A549 (cell line): ENCODE measurements around the gene SLC35B2. TPM values are rescaled to one million over a fixed set of nuclear protein-coding genes. Genes with fewer than 3 reads are reported as not detected.

Experiments used
- ATAC-seq, 2 experiments: fragments of 200-7000 bp in 1 of 2; fragments of >200 bp in 1 of 2; cut with Nextera tagmentation in 1 of 2; cut with Tn5 transposase in 1 of 2; 3 replicates each; pipeline versions ENCODE4 v1.8.0 to v1.9.1; 2018 to 2020; ENCODE audit warnings: mild to moderate bottlenecking in 1 of 2, moderate library complexity in 1 of 2
- CTCF ChIA-PET: fragments of 300-600 bp; sonication (Branson Sonifier 250); formaldehyde crosslinking; extraction: SDS; loops from one replicate; lab custom pipeline; 2021; ENCODE audit warnings: antibody characterized with exemption, inconsistent platforms; lab: Yijun Ruan, JAX
- POLR2A ChIA-PET: fragments of 350-600 bp; formaldehyde crosslinking; extraction: SDS; loops from one replicate; lab custom pipeline; 2021; ENCODE audit warnings: antibody characterized with exemption, inconsistent platforms; lab: Yijun Ruan, JAX
- DNase-seq, 2 experiments: peaks; one replicate each; pipeline versions ENCODE4 v3.0.0 to v3.0.0-alpha.2; 2011 to 2016; ENCODE audit warnings: low read depth in 1 of 2, low spot score in 1 of 2
- FAIRE-seq: peaks from 2 replicates; lab custom pipeline; 2011; peaks lifted over from hg19 to GRCh38; lab: Jason Lieb, UNC
- H3K27ac ChIP-seq, 2 experiments: fragments of >200 bp; sonication (Bioruptor Twin); formaldehyde crosslinking; 3 replicates each; pipeline ENCODE4 v1.5.1; 2016 to 2017
- H3K4me1 ChIP-seq: fragments of >200 bp; sonication (Bioruptor Twin); formaldehyde crosslinking; 3 replicates; pipeline ENCODE4 v1.6.1; 2016
- H3K4me2 ChIP-seq: fragments of >200 bp; sonication (Bioruptor Twin); formaldehyde crosslinking; 3 replicates; pipeline ENCODE4 v1.6.1; 2016
- H3K4me3 ChIP-seq: fragments of >200 bp; sonication (Bioruptor Twin); formaldehyde crosslinking; 3 replicates; pipeline ENCODE4 v1.5.1; 2016
- H3K9me3 ChIP-seq: fragments of >200 bp; sonication (Bioruptor Twin); formaldehyde crosslinking; 3 replicates; pipeline ENCODE4 v1.6.1; 2016
- BHLHE40 ChIP-seq: IDR thresholded peaks from 2 replicates; pipeline ENCODE4 v1.6.1; 2012; ENCODE audit warnings: low read depth, low read length, inconsistent platforms
- CEBPB ChIP-seq, 2 experiments: fragments of >200 bp in 1 of 2; sonication (Bioruptor Twin) in 1 of 2; formaldehyde crosslinking in 1 of 2; IDR thresholded peaks; 2 replicates each; pipeline ENCODE4 v1.6.1; 2012 to 2016
- CHD2 ChIP-seq: fragments of 150-350 bp; IDR thresholded peaks from 2 replicates; pipeline ENCODE4 v1.6.1; 2014; ENCODE audit warnings: low read length; ENCODE audit not compliant: partially characterized antibody
- CHD4 ChIP-seq: fragments of 200-600 bp; sonication (generic); IDR thresholded peaks from 2 replicates; pipeline ENCODE4 v1.6.1; 2016; ENCODE audit warnings: antibody characterized with exemption, mild to moderate bottlenecking, borderline replicate concordance
- EHMT2 ChIP-seq: fragments of 200-600 bp; sonication (generic); IDR thresholded peaks from 2 replicates; pipeline ENCODE4 v1.6.1; 2016; ENCODE audit warnings: antibody characterized with exemption, low read depth, mild to moderate bottlenecking, moderate library complexity
- FOSL2 ChIP-seq, 2 experiments: fragments of 450-650 bp in 1 of 2; fragments of >200 bp in 1 of 2; sonication (Bioruptor Twin) in 1 of 2; formaldehyde crosslinking; IDR thresholded peaks; 2 replicates each; pipeline versions ENCODE4 v1.5.0 to v1.6.1; 2016 to 2020; ENCODE audit warnings: mild to moderate bottlenecking in 1 of 2, moderate library complexity in 1 of 2
- FOXS1 ChIP-seq: fragments of 250-450 bp; sonication (Bioruptor Pico); IDR thresholded peaks from 2 replicates; pipeline ENCODE4 v1.5.0; 2020; ENCODE audit warnings: mild to moderate bottlenecking, moderate library complexity
- GATA3 ChIP-seq: IDR thresholded peaks from 2 replicates; pipeline ENCODE4 v1.6.1; 2012; ENCODE audit warnings: borderline replicate concordance
- HES2 ChIP-seq: fragments of >200 bp; sonication (Bioruptor Twin); formaldehyde crosslinking; IDR thresholded peaks from 2 replicates; pipeline ENCODE4 v1.6.1; 2016
- HOXB5 ChIP-seq: fragments of 250-450 bp; sonication (Bioruptor Pico); IDR thresholded peaks from 2 replicates; pipeline ENCODE4 v1.5.0; 2020; ENCODE audit warnings: mild to moderate bottlenecking, moderate library complexity
- JUN ChIP-seq, 2 experiments: fragments of >200 bp; sonication (Bioruptor Twin); formaldehyde crosslinking; IDR thresholded peaks; 2 replicates in 1 of 2; 3 replicates in 1 of 2; pipeline ENCODE4 v1.6.1; 2016 to 2017
- JUNB ChIP-seq: fragments of >200 bp; sonication (Bioruptor Twin); formaldehyde crosslinking; IDR thresholded peaks from 2 replicates; pipeline ENCODE4 v1.6.1; 2016
- KDM5A ChIP-seq: fragments of 200-600 bp; sonication (generic); IDR thresholded peaks from 2 replicates; pipeline ENCODE4 v1.6.1; 2016; ENCODE audit warnings: antibody characterized with exemption, mild to moderate bottlenecking
- MAFK ChIP-seq: fragments of 450-650 bp; IDR thresholded peaks from 2 replicates; pipeline ENCODE4 v1.6.1; 2014; ENCODE audit not compliant: partially characterized antibody
- MAZ ChIP-seq: fragments of 150-350 bp; IDR thresholded peaks from 2 replicates; pipeline ENCODE4 v1.6.1; 2014; ENCODE audit warnings: antibody characterized with exemption, low read depth, low read length, borderline replicate concordance
- NFE2L2 ChIP-seq: fragments of 150-350 bp; conservative IDR thresholded peaks from 2 replicates; pipeline ENCODE4 v1.6.1; 2014; ENCODE audit warnings: low read length
- POLR2A ChIP-seq: IDR thresholded peaks from 2 replicates; pipeline ENCODE4 v1.6.1; 2012; ENCODE audit warnings: mild to moderate bottlenecking, low read length
- POLR2AphosphoS2 ChIP-seq: conservative IDR thresholded peaks from 2 replicates; pipeline ENCODE4 v1.6.1; 2012; ENCODE audit warnings: low read length, improper control_type of control experiment, inconsistent platforms
- RAD21 ChIP-seq, 2 experiments: fragments of >200 bp in 1 of 2; sonication (Bioruptor Twin) in 1 of 2; formaldehyde crosslinking in 1 of 2; IDR thresholded peaks in 1 of 2; conservative IDR thresholded peaks in 1 of 2; 2 replicates in 1 of 2; 3 replicates in 1 of 2; pipeline ENCODE4 v1.6.1; 2012 to 2018; ENCODE audit warnings: inconsistent platforms in 1 of 2
- RFX5 ChIP-seq: fragments of 450-650 bp; IDR thresholded peaks from 2 replicates; pipeline ENCODE4 v1.7.1; 2014; ENCODE audit warnings: antibody characterized with exemption, mild to moderate bottlenecking, moderate library complexity
- SMC3 ChIP-seq: fragments of >200 bp; sonication (Bioruptor Twin); formaldehyde crosslinking; IDR thresholded peaks from 3 replicates; pipeline ENCODE4 v1.6.1; 2018; ENCODE audit warnings: inconsistent platforms
- TFCP2L1 ChIP-seq: fragments of 250-450 bp; sonication (Bioruptor Pico); IDR thresholded peaks from 2 replicates; pipeline ENCODE4 v1.5.0; 2021; ENCODE audit warnings: mild to moderate bottlenecking
- WGBS: methylation state at CpG from one replicate; pipeline ENCODE4 v1.1.6; 2017; ENCODE audit errors: missing lambda C conversion rate; 5-methylcytosine and 5-hydroxymethylcytosine counted together
- polyA plus RNA-seq, 4 experiments: library from polyadenylated mRNA; depleted of rRNA in 3 of 4; stranded (reverse); fragments of >200 nt; fragmentation: RNase III in 1 of 4; extraction: RNeasy Plus Mini Kit Qiagen cat#74134 plus additional on column Dnase treatment in 1 of 4; gene quantifications; 2 replicates in 3 of 4; 3 replicates in 1 of 4; pipeline ENCODE4 v1.2.3, GENCODE V29; 2011 to 2017
- TF ChIP-seq, protein P1 (sequence below): fragments of >200 bp; sonication (Bioruptor Twin); formaldehyde crosslinking; IDR thresholded peaks from 3 replicates; pipeline ENCODE4 v1.5.1; 2016
- TF ChIP-seq, protein P2 (sequence below): IDR thresholded peaks from 2 replicates; pipeline ENCODE4 v1.6.1; 2012
- TF ChIP-seq, protein P3 (sequence below): fragments of >200 bp; sonication (Bioruptor Twin); formaldehyde crosslinking; IDR thresholded peaks from 3 replicates; pipeline ENCODE4 v1.6.1; 2016

Gene SLC35B2
- polyA plus RNA-seq, 2 of the 4 experiments (the other 2 are of a cell fraction), result 44.5 to 45.6 TPM

GRCh38 chr6:44237813-44238433 lies 19.4 kb downstream of the SLC35B2 start:
- DNase-seq (peak; percentile 64 to 69), FAIRE-seq (no peak), ATAC-seq (peak; percentile 80 to 87)
- POLR2A ChIA-PET, result interaction anchor here (1.3 kb wide), 1 partner anchor 9 kb away, joined by 27 read pairs; the partner anchor contains the start of gene HSP90AB1
- TF ChIP-seq POLR2A (peak; percentile 16; the same call in 1 of the 2 replicates), FOXS1 (CRISPR knock-in tag) (no peak), FOSL2 (IDR thresholded peaks at IDR 0.05) (no peak), FOSL2 (CRISPR knock-in tag; IDR thresholded peaks at IDR 0.05) (peak; percentile 52), EHMT2 (no peak), SMC3 (peak; percentile 76), HES2 (no peak), NFE2L2 (no peak), RAD21 (conservative IDR thresholded peaks at IDR 0.05 in 1 of 2, IDR thresholded peaks at IDR 0.05 in 1 of 2) (peak; percentile 21 to 52; a peak in 2 of 5 replicates), JUN (IDR thresholded peaks at IDR 0.05) (peak; percentile 46 to 48; a peak in 2 of 5 replicates), BHLHE40 (no peak), HOXB5 (0 out of 2 replicates have a peak, but pooled peaks have one; percentile 65), TFCP2L1 (CRISPR knock-in tag) (0 out of 2 replicates have a peak, but pooled peaks have one; percentile 32), CHD2 (no peak), RFX5 (no peak)
- TF ChIP-seq, protein P1, sequence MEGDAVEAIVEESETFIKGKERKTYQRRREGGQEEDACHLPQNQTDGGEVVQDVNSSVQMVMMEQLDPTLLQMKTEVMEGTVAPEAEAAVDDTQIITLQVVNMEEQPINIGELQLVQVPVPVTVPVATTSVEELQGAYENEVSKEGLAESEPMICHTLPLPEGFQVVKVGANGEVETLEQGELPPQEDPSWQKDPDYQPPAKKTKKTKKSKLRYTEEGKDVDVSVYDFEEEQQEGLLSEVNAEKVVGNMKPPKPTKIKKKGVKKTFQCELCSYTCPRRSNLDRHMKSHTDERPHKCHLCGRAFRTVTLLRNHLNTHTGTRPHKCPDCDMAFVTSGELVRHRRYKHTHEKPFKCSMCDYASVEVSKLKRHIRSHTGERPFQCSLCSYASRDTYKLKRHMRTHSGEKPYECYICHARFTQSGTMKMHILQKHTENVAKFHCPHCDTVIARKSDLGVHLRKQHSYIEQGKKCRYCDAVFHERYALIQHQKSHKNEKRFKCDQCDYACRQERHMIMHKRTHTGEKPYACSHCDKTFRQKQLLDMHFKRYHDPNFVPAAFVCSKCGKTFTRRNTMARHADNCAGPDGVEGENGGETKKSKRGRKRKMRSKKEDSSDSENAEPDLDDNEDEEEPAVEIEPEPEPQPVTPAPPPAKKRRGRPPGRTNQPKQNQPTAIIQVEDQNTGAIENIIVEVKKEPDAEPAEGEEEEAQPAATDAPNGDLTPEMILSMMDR, result peak; percentile 81
- peak overlapping the region; percentile 94 to 96 for H3K27ac ChIP-seq
- H3K4me2 ChIP-seq, result peak overlapping the region; percentile 92
- H3K4me3 ChIP-seq, result peak overlapping the region; percentile 62
- CTCF ChIA-PET, result interaction anchor here (0.6 to 8.4 kb wide), 23 partner anchors 9 to 468 kb away, joined by 3 to 111 read pairs (median 3); partner anchors contain the start of genes HSP90AB1, MYMX, SLC29A1 and VEGFA
- peaks cover 39% of the 10 kb centered on the region for H3K4me1 ChIP-seq
- WGBS, result 11% methylated on average over 9 of the region's 42 CpGs
- H3K9me3 ChIP-seq, result no peaks in the 10 kb centered on the region

- ATAC-seq, result peak; percentile 92 to 94
- no peak for TF ChIP-seq CHD4
- TF ChIP-seq, protein P2, sequence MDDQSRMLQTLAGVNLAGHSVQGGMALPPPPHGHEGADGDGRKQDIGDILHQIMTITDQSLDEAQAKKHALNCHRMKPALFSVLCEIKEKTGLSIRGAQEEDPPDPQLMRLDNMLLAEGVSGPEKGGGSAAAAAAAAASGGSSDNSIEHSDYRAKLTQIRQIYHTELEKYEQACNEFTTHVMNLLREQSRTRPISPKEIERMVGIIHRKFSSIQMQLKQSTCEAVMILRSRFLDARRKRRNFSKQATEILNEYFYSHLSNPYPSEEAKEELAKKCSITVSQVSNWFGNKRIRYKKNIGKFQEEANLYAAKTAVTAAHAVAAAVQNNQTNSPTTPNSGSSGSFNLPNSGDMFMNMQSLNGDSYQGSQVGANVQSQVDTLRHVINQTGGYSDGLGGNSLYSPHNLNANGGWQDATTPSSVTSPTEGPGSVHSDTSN, result peak; percentile 67
- no peak for TF ChIP-seq MAZ
- TF ChIP-seq JUNB, result peak; percentile 42; the same call in 1 of the 2 replicates
- TF ChIP-seq NFE2L2, result no peak
- peak; percentile 56 for TF ChIP-seq MAFK
- peak; percentile 33; the same call in 1 of the 2 replicates for TF ChIP-seq FOSL2 (IDR thresholded peaks at IDR 0.05)
- peak; percentile 90 for TF ChIP-seq FOSL2 (CRISPR knock-in tag; IDR thresholded peaks at IDR 0.05)
- no peak; the same call in 1 of the 2 replicates for TF ChIP-seq GATA3
- TF ChIP-seq, protein P3, sequence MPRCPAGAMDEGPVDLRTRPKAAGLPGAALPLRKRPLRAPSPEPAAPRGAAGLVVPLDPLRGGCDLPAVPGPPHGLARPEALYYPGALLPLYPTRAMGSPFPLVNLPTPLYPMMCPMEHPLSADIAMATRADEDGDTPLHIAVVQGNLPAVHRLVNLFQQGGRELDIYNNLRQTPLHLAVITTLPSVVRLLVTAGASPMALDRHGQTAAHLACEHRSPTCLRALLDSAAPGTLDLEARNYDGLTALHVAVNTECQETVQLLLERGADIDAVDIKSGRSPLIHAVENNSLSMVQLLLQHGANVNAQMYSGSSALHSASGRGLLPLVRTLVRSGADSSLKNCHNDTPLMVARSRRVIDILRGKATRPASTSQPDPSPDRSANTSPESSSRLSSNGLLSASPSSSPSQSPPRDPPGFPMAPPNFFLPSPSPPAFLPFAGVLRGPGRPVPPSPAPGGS, result 0 out of 3 replicates have a peak, but pooled peaks have one; percentile 12
- TF ChIP-seq POLR2AphosphoS2, result no peak
- peak; percentile 47; the same call in 1 of the 2 replicates for TF ChIP-seq POLR2A
- TF ChIP-seq CEBPB (IDR thresholded peaks at IDR 0.05), result no peak
- TF ChIP-seq KDM5A, result no peak
- Histone ChIP-seq H3K27ac (peak overlapping the region; percentile 94 to 96), H3K4me1 (peaks cover 39% of the 10 kb centered on the region), H3K9me3 (no peaks in the 10 kb centered on the region), H3K4me2 (peak overlapping the region; percentile 92), H3K4me3 (peak overlapping the region; percentile 62)
- 10% methylated on average over 13 of the region's 22 CpGs for WGBS
- no peak for FAIRE-seq
- CTCF ChIA-PET, result interaction anchor here (0.7 to 8.4 kb wide), 23 partner anchors 10 to 467 kb away, joined by 3 to 111 read pairs (median 3); partner anchors contain the start of genes HSP90AB1, MYMX, SLC29A1 and VEGFA
- peak; percentile 88 to 96 for DNase-seq
- POLR2A ChIA-PET, result interaction anchor here (1.1 to 1.3 kb wide), 2 partner anchors 9 to 13 kb away, joined by 4 to 27 read pairs; partner anchors contain the start of gene HSP90AB1
Observed at GRCh38 chr6:44237021-44237812, 20.1 kb downstream of the SLC35B2 start.
